HG03139 (cell line): ENCODE measurements around the gene NLRP5.
"Not testable (repeated sequence)": the region's sequence is repeated elsewhere in the genome, so short reads cannot be mapped to it uniquely, and the experiment has no call there.

Experiments
- ATAC-seq: cut with Tn5 transposase; IDR thresholded peaks from one replicate; pipeline ENCODE4 v1.9.1; 2021; ENCODE audit not compliant: unreplicated experiment

Gene NLRP5

DNA sequence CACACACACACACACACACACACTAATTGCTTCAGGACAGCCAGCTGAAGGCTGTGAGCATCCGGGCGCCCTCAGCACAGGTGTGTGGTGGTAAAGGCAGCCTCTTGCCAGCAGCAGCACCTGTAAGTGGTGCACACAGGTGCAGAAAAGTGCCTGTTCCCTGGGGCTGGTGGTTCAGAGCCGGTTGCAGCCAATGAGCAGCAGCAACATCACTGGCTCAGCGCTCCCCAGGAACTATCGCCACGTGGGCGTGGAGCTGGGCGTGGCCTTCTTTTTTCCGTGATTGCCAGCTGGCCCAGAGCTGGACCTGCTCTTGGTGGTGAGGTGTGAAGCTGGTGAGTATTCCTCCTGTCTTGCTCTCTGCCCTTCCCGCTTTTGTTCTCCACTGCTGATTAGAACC is at the start of gene NLRP5:
TSS of gene NLRP5 (plus strand) at position 289 of the 400 bp plus-strand sequence.
- ATAC-seq, result no peak

DNA sequence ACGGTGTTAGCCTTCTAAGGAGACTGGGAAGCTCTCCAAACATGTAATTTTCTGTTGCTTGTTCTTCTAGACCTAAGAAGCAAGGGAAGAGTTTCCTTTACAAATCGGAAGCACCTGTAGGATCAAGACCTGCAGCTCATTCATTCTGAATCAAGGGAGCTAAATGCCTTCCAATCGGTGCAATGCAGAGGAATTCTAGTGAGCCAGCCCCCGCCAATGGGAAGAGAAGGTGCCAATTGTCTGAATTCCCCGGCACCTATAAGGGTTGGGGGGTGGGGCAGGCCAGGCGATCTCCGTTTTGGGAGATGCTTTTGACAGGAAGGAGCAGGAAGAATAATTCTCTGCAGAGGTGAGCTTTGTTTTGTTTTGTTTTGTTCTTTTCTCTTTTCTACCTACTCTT is 47.4 kb upstream of the NLRP5 start:
- ATAC-seq, result no peak

DNA sequence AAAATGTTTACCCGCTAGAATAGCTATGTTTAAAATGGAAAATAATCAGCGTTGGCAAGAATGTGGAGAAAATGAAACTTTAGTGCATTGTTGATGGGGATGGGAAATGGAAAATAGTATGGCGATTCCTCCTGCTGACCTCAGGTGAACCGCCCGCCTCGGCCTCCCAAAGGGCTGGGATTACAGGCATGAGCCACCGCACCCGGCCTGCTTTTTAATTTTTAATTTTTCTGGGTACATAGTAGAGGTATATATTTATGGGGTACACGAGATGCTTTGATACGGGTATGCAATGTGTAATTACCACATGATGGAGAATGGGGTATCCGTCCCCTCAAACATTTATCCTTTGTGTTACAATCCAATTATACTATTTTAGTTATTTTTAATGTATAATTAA is 46.3 kb upstream of the NLRP5 start:
- ATAC-seq, result no peak

DNA sequence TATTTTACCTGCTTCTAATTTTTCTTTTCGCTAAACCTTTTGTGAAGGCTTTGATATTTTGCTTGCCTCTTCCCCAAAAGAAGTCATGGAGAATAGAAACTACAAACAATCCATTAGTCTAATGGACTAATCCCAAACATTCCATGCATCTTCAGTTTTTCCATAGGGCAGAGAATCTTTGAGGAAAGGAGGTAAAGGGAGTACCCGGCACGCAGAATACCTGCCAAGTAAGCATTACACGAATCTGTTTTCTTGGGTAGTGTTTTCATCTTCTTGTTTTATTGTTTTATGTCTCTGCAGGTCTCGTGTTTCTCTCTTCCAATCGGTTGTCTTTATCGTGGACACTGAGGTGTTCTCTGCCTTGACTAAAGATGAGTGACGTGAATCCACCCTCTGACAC is 39.0 kb upstream of the NLRP5 start, which contains the start of gene NLRP8:
TSS of gene NLRP8 (plus strand) at position 301 of the 400 bp plus-strand sequence.
- ATAC-seq, result no peak

DNA sequence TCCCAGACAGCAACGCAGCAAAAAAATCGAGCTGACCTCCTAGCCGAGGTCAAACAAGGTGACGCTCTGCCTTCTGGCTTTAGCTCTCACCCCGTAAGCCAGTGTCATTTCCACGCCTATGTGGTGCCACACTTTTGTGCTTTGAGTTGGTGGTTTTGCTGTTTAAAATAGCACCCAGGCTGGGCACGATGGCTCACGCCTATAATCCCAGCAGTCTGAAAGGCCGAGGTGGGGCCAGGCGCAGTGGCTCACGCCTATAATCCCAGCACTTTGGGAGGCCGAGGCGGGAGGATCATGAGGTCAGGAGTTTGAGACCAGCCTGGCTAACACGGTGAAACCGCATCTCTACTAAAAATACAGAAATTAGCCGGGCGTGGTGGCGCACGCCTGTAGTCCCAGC is 36.0 kb upstream of the NLRP5 start:
- not testable (repeated sequence) for ATAC-seq

DNA sequence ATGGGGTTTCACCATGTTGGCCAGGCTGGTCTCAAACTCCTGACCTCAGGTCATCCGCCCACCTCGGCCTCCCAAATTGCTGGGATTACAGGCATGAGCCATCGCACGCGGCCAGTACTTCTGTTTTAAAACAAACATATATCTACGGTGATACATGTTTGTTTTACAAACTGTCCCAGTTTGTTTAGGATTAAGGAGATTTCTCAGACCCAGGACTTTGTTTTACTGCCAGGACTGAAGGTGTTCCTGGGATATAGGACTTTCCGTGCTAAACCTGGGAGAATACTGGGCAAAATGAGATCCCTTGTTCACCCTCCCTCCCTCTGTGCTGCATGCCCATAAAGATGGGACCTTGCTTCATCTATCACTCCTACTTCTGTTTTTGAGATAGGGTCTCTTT is 30.1 kb upstream of the NLRP5 start:
- no peak for ATAC-seq

DNA sequence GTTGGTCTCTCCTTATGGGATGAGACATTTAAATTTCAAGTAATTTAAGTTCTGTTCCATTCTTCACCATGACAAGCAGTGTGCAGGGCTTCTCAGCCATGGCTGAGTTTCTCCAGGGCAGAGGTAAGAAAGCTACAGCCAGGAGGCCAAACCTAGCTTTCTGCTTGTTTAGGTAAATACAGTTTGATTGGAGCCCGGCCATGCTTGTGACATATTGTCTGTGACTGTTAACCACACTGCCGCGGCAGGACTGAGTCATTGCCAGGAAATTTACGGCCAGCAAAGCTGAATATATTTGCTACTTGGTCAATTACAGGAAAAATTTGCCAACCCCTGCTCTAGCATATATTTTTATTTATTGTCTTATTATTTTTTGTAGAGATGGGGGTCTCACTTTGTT is 28.2 kb upstream of the NLRP5 start:
- ATAC-seq, result no peak

DNA sequence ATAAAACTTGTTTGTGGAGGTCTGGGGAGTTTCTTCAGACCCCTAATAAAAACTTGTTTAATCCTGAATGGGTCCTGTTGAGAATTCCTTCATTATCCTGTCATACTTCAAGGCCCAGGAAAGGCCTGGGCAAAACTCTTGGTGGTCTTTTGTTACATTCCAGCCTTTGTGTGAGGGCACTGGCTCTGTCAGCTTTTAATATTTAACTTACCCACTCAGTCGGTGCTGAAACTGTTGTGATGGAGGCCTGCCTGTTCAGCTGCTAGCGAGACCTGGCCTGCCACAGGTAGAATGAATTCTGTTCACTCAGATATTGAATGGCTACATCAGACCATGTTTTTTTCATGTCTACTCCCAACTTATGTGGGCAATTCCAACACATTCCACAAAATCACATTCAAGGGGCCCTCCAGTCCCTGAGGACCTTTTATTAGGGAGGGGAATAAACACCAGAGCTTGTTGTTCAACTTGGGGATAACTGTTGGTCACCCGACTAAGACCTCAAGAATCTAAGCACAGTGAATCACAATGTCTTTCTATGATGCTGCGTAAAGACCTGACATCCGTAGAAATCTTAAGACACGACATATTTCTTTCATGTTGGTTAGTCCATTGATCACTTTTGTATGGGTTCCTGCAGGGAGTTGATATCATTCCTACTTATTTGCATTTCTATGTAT is 26.4 kb upstream of the NLRP5 start:
- no peak for ATAC-seq

DNA sequence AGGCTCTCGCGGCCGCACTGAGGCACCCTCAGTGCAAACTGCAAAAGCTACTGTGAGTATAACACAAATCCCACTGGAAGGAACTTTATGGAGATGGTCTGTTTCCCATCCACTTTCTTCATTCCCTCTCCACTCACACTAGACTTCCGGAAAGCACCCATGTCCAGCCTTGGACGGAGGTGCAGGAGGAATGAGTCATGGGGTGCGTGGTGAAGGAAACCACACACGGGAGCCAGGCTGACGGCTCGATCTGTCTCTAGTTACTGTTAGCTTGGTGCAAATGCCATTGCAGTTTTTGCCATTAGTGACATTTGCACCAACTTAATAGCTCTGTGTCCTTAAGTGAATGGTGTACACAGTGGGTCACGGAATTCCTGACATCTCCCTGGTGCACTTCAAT is 24.4 kb upstream of the NLRP5 start:
- no peak for ATAC-seq

DNA sequence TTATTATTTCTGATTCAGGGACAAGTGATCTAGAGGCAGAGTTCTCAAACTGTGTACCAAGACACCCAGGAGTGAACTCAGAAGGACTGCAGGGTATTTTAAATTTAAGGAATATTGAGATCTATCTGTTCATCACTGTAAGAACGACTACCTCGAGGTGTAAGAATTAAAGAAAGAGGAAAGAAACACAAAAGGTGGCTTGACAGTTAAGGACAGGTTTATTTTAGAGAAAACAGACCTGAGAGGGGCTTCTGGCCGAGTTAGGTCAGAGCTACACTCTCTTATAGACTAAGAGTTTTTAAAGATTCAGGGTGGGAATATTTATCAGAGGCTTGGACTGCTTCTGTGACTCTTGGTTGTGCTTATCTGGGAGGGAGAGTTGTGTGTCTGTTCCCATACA is 12.6 kb upstream of the NLRP5 start:
- ATAC-seq, result no peak

DNA sequence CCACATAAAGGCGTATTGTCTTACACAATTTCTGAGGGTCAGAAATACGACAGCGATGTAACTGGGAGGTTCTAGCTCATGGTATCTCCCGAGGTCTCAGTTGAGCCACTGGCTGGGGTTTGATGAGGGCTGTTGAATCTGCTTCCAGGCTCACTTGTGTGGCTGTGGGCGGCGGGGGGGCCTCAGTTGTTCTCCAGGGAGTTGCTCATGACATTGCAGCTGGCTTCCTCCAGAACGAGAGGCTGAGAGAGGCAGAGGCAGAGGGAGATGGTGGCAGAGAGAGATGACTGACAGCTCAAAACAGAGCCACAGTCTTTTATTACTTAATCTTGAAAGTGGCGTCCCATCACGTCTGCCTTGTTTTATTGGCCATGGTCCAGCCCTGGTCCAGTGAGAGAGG is 6.2 kb upstream of the NLRP5 start:
- ATAC-seq, result no peak

DNA sequence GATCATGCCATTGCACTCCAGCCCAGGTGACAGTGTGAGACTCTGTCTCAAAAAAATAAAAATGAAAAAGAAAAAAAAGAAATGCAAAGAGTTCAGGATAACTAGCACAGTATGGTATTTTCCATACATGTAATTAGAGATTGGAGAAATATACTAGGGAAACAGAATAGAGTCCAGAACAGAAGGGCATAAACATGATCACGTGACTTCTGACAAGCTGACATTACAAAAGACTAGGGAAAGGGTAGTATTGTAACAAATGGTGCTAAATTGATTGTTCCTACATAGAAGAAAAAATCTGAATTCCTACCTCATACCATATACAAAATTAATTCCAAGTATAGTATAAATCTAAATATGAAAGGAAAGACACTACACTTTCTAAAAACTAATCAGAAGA is 1.3 kb upstream of the NLRP5 start:
- no peak for ATAC-seq

DNA sequence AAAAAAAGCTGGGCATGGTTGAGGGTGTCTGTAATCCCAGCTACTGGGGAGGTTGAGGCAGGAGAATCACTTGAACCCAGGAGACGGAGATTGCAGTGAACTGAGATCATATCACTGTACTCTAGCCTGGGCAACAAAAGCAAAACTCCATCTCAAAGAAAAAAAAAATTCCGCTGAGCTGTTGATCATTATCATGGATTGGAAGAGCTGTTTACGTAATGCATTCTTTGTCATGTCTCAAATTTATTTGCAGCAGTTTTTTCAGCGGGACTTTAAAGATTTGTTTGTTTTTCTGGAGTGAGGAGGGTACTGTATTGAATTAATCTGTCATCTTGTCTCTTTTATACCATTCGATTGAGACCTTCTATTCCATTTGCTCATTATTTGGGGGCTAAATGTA is 4.3 kb downstream of the NLRP5 start:
- no peak for ATAC-seq

DNA sequence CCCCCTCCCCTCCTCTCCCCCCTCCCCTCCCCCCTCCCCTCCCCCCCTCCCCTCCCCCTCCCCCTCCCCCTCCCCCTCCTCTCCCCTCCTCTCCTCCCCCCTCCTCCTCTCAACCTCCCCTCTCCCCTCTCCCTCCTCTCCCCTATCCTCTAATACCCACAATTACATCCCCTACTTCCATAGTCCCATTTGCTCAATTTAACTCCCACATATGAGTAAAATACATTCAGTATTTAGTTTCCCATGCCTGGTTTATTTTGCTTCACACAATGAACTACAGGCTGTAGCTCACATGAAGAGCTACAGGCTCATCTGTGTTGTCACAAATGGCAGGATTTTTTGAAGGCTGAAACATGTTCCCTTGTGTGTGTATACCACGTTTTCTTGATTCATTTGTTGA is 6.9 kb downstream of the NLRP5 start:
- no peak for ATAC-seq

DNA sequence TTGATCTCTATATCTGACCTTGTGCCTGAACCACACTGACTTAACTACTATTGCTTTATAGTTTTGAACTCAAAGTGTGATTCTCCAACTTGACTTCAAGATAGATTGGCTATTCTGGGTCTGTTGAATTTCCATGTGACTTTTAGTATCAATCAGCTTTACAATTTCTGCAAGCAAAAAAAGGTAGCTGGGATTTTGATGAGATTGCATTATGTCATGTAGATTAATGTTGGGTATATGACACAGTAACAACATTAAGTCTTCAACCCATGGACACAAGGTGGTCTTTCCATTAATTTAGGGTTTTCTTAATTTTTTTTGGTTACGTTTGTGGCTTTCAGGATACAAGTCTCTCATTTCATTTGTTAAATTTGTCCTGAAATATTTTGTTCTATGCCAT is 28.2 kb downstream of the NLRP5 start:
- ATAC-seq, result no peak

DNA sequence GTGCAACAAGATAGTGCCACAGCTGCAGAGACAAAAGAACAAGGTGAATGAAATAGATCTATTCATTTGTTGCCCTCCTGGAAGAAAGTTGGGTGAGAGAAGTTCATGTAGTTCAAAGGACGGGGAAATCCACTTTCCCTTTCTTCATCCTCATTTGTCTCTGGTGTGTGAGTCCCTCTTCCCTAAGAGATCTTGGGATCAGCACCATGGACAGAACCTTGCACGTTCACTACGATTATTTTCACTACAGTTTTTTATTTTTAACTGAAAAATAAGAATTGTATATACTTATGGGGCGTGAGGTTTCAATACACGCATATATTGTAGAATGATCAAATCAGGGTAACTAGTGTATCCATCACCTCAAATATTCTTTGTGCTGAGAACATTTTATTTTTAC is 29.2 kb downstream of the NLRP5 start:
- ATAC-seq, result no peak

DNA sequence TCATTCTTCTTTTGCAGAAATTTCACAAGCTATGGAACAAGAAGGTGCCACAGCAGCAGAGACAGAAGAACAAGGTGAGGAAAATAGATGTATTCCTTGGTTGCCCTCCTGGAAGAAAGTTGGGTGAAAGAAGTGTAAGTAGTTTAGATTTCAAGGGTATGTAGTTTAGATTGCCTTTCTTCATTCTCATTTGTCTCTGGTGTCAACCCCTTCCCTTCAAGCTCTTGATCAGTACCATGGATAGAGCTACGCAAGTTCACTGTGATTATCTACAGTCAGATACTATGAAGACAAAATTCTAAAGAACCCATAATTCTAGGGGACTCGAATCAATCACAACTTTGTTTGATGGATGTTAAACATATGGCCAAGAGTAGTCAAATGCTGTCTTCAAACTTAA is 32.8 kb downstream of the NLRP5 start:
- not testable (repeated sequence) for ATAC-seq

DNA sequence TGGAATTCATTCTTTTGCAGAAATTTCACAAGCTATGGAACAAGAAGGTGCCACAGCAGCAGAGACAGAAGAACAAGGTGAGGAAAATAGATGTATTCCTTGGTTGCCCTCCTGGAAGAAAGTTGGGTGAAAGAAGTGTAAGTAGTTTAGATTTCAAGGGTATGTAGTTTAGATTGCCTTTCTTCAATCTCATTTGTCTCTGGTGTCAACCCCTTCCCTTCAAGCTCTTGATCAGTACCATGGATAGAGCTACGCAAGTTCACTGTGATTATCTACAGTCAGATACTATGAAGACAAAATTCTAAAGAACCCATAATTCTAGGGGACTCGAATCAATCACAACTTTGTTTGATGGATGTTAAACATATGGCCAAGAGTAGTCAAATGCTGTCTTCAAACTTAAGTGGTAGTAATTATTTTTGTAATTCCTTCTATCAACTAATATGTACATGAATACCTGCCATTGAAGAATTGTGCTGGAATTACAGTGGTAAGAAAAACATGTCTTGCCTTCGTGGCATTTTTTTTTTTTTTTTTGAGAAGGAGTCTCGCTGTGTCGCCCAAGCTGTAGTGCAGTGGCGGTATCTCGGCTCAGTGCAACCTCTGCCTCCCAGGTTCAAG is 33.9 kb downstream of the NLRP5 start:
- ATAC-seq, result not testable (repeated sequence)

DNA sequence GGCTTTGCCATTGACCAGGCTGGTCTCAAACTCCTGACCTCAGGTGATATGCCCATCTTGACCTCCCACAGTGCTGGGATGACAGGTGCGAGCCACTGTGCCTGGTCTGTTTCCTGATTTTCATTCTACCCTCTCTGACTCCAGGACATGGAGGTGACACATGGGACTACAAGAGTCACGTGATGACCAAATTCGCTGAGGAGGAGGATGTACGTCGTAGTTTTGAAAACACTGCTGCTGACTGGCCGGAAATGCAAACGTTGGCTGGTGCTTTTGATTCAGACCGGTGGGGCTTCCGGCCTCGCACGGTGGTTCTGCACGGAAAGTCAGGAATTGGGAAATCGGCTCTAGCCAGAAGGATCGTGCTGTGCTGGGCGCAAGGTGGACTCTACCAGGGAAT is 40.2 kb downstream of the NLRP5 start:
- ATAC-seq, result no peak

DNA sequence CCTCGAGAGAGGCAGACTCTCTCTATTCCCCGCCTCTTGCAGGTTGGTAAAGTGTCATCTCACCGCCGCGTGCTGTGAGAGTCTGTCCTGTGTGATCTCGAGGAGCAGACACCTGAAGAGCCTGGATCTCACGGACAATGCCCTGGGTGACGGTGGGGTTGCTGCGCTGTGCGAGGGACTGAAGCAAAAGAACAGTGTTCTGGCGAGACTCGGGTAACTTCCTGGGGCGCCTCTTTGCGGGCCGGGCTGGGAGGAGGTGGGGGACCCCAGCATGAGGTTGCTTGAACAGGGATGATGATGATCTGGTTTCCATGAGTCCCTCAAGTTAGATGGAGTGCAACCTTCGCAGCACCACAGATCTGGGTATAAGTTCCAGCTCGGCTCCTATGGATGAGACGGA is 67.0 kb downstream of the NLRP5 start:
- no peak for ATAC-seq

DNA sequence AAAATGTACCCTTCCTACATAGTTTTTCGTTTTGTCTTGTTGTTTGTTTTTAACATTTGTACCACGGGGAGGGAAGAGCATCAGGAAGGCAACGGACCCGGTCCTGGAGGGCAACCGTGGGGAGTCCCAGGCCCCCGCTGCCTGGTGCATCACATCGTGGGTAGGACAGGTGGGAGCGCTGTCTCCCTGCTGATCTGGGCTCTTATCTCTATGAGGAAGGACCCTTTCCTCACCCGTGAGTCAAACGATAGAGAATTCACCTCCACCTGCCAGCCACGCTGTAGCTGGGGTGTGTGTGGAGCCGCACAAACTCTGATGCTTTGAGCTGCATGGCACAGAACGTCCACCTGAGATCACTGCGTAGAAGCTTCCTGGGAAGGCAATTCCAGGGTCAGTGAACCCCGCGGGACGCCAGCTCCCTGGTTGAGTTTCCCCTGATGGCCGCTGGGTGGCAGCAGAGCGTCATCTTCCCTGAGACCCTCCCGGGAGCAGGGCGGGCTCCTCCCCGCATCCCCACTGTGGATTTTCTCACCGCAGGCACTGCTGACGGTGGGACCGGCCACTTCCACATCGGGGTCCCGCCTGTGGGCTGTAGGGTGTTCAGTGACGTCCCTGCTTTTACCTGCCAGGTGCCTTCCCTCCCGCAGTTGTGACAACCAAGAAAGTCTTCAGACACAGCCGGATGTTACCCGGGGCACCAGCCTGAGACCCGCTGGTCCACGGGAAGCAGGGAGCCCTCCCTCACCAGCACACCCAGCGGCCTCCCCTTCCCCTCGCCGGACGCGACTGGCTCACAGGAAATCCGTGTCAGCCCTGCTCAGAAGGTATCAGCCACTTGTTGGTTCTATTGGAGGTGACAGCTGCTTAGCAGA is 79.8 kb downstream of the NLRP5 start:
- no peak for ATAC-seq

DNA sequence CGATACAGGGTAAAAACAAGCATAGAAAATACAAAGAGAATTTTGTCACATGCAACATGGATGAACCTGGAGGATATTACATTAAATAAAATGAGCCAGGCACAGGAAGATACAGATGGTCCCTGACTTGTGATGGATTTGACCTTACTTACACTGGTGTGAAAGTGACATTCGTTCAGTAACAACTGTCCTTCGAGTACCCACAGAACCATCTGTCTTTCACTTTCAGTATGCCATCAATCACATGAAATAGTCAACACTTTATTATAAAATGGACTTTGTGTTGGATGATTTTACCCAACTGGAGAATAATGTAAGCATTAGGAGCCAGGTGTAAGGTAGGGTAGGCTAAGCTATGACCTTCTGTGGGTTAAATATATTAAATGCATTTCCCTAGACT is 83.1 kb downstream of the NLRP5 start:
- ATAC-seq, result no peak
